Tibial nerve (tissue), 4 donors: ENCODE data around the gene MAN2A1. TPM values are rescaled to one million over a fixed set of nuclear protein-coding genes. Genes with fewer than 3 reads are reported as not detected.
A peak's percentile ranks its signal among the peaks of the same experiment; 100 is the strongest.
"Not testable (repeated sequence)": the region's sequence is repeated elsewhere in the genome, so short reads cannot be mapped to it uniquely, and the experiment has no call there.

Experiments used
- DNase-seq, 2 donors: peaks; one replicate each; pipeline ENCODE4 v3.0.0-alpha.2; 2019; ENCODE audit warnings: low spot score in 2 of 2
- H3K27ac ChIP-seq, 4 donors: fragments of 200-600 bp; sonication (generic) in 3 of 4; one replicate each; pipeline ENCODE4 v1.5.1; 2017 to 2019; ENCODE audit warnings: mild to moderate bottlenecking in 1 of 4
- H3K27me3 ChIP-seq, 2 donors: fragments of 200-600 bp; sonication (generic) in 1 of 2; one replicate each; pipeline versions ENCODE4 v1.5.1 to v1.6.0; 2017 to 2019
- H3K36me3 ChIP-seq, 3 donors: fragments of 200-600 bp; sonication (generic); one replicate each; pipeline ENCODE4 v1.5.1; 2018 to 2019
- H3K4me1 ChIP-seq, 4 donors: fragments of 200-600 bp; sonication (generic) in 3 of 4; one replicate each; pipeline ENCODE4 v1.5.1; 2017 to 2019
- H3K4me3 ChIP-seq, 4 donors: fragments of 200-600 bp; sonication (generic) in 3 of 4; one replicate each; pipeline ENCODE4 v1.5.1; 2017 to 2019; ENCODE audit warnings: mild to moderate bottlenecking in 1 of 4, moderate library complexity in 1 of 4
- H3K9me3 ChIP-seq, 4 donors: fragments of 200-600 bp; sonication (generic) in 3 of 4; one replicate each; pipeline ENCODE4 v1.5.1; 2017 to 2019
- CTCF ChIP-seq, 5 experiments: fragments of 200-600 bp in 3 of 5; fragments of 450-650 bp in 2 of 5; sonication (generic) in 3 of 5; IDR thresholded peaks; one replicate each; pipeline ENCODE4 v1.5.1; 2016 to 2019; ENCODE audit warnings: antibody characterized with exemption in 5 of 5, mild to moderate bottlenecking in 3 of 5, moderate library complexity in 2 of 5
- EP300 ChIP-seq, 2 donors: sonication (generic); formaldehyde crosslinking; IDR thresholded peaks; one replicate each; pipeline ENCODE4 v1.6.1; 2017; ENCODE audit warnings: antibody characterized with exemption in 2 of 2, mild to moderate bottlenecking in 1 of 2
- POLR2A ChIP-seq, 2 donors: fragments of 450-650 bp; IDR thresholded peaks; one replicate each; pipeline ENCODE4 v1.6.1; 2017; ENCODE audit warnings: antibody characterized with exemption in 2 of 2, mild to moderate bottlenecking in 2 of 2, moderate library complexity in 2 of 2
- WGBS, 2 donors: methylation state at CpG; one replicate each; pipeline ENCODE4 v1.1.5; 2018; 5-methylcytosine and 5-hydroxymethylcytosine counted together
- total RNA-seq, 4 donors: library from RNA; depleted of rRNA; stranded (reverse); fragments of >200 nt; gene quantifications; one replicate each; pipeline ENCODE4 v1.1.0, GENCODE V29; 2016

The MAN2A1 gene
- total RNA-seq, 4 donors from 2014 or later: 50.0 to 66.0 (median 56.7) TPM

GRCh38 chr5:109885205-109885604 is 195.5 kb downstream of the MAN2A1 start:
- TF ChIP-seq POLR2A (IDR thresholded peaks at IDR 0.05) (no peak), CTCF (IDR thresholded peaks at IDR 0.05) (no peak), EP300 (IDR thresholded peaks at IDR 0.05) (no peak)
- Histone ChIP-seq H3K4me1 (no peaks in the 10 kb centered on the region), H3K36me3 (no peaks in the 10 kb centered on the region), H3K9me3 (no peaks in the 10 kb centered on the region), H3K27ac (no peak overlapping the region), H3K4me3 (no peak overlapping the region), H3K27me3 (no peaks in the 10 kb centered on the region)
- DNase-seq: no peak
- WGBS, 2 donors: 92 to 95% methylated on average over 21 to 28 of the region's 28 CpGs

- no peak for DNase-seq
- 93% methylated on average over 1 of the region's 1 CpG for WGBS, 2 donors
- H3K4me1 ChIP-seq: no peaks in the 10 kb centered on the region
- H3K27me3 ChIP-seq: no peaks in the 10 kb centered on the region
- no peak for TF ChIP-seq CTCF (IDR thresholded peaks at IDR 0.05)
- no peak for TF ChIP-seq POLR2A (IDR thresholded peaks at IDR 0.05)
- no peak for TF ChIP-seq EP300 (IDR thresholded peaks at IDR 0.05)
- no peak overlapping the region for H3K4me3 ChIP-seq
- H3K27ac ChIP-seq: no peak overlapping the region
- no peaks in the 10 kb centered on the region for H3K36me3 ChIP-seq
- no peaks in the 10 kb centered on the region for H3K9me3 ChIP-seq
Measured at GRCh38 chr5:109888989-109889388, 199.3 kb downstream of the MAN2A1 start.

GRCh38 chr5:109893271-109893670 is 203.5 kb downstream of the MAN2A1 start:
- H3K4me3 ChIP-seq, H3K27ac ChIP-seq, H3K36me3 ChIP-seq, H3K27me3 ChIP-seq, DNase-seq, H3K4me1 ChIP-seq, H3K9me3 ChIP-seq: not testable (repeated sequence)
- 81 to 94% methylated on average over 2 of the region's 2 CpGs for WGBS, 2 donors

GRCh38 chr5:109898269-109899162 is 208.8 kb downstream of the MAN2A1 start:
- 40 to 47% methylated on average over 9 of the region's 9 CpGs for whole genome bisulfite sequencing, 2 donors
- TF ChIP-seq EP300 (IDR thresholded peaks at IDR 0.05) (no peak), POLR2A (IDR thresholded peaks at IDR 0.05) (no peak), CTCF (IDR thresholded peaks at IDR 0.05) (no peak)
- peak overlapping the region in 2 of 4 donors; percentile 68 to 71 for H3K27ac ChIP-seq
- H3K9me3 ChIP-seq: no peaks in the 10 kb centered on the region
- DNase-seq: no peak
- no peaks in the 10 kb centered on the region for H3K36me3 ChIP-seq
- peaks cover 0 to 5% (median 0%) of the 10 kb centered on the region in 4 donors for H3K4me1 ChIP-seq
- no peak overlapping the region for H3K4me3 ChIP-seq
- H3K27me3 ChIP-seq: no peaks in the 10 kb centered on the region

- Histone ChIP-seq H3K36me3 (no peaks in the 10 kb centered on the region), H3K27ac (peak overlapping the region in 2 of 4 donors; percentile 68 to 71), H3K9me3 (no peaks in the 10 kb centered on the region), H3K27me3 (no peaks in the 10 kb centered on the region), H3K4me1 (peaks cover 0 to 5% (median 0%) of the 10 kb centered on the region in 4 donors), H3K4me3 (no peak overlapping the region)
- no peak for TF ChIP-seq CTCF (IDR thresholded peaks at IDR 0.05)
- no peak for TF ChIP-seq EP300 (IDR thresholded peaks at IDR 0.05)
- TF ChIP-seq POLR2A (IDR thresholded peaks at IDR 0.05): no peak
- 24 to 26% methylated on average over 8 of the region's 8 CpGs for WGBS, 2 donors
- DNase-seq: no peak
Measured at GRCh38 chr5:109899163-109899535, 209.4 kb downstream of the MAN2A1 start.
